ENCODE data around the gene MYBL2.
"Not testable (repeated sequence)": the region's sequence is repeated elsewhere in the genome, so short reads cannot be mapped to it uniquely, and the experiment has no call there.

- TF ChIP-seq POLR2A (IDR thresholded peaks at IDR 0.05; ENCODE audit: low read length); GATA1 (IDR thresholded peaks at IDR 0.05; ENCODE audit: low read depth, low read length): not testable (repeated sequence)
These were observed 91.0 kb downstream of the MYBL2 start for GRCh38 chr20:43757888-43758287.
